Activated CD4-positive, alpha-beta T cell treated with anti-CD3 and anti-CD28 coated beads, Interleukin-2, amount 50 U/mL, for 1 hour (primary cell): ENCODE results near the gene ZNF189.
"Not testable (repeated sequence)": the region's sequence is repeated elsewhere in the genome, so short reads cannot be mapped to it uniquely, and the experiment has no call there.

Experiments
- DNase-seq: peaks from one replicate; pipeline ENCODE4 v3.0.0-alpha.2; 2020

Gene ZNF189

GRCh38 chr9:101381118-101381517 lies 17.5 kb upstream of the ZNF189 start:
- DNase-seq, result no peak

GRCh38 chr9:101381833-101382342 lies 16.8 kb upstream of the ZNF189 start:
- no peak for DNase-seq

GRCh38 chr9:101383361-101383760 lies 15.3 kb upstream of the ZNF189 start:
- no peak for DNase-seq

GRCh38 chr9:101384873-101385536 lies 13.6 kb upstream of the ZNF189 start, which contains the start of gene BAAT:
Gene BAAT (minus strand): TSS chr9:101385006. CDS start chr9:101371404, 13,602 bp downstream.
- not testable (repeated sequence) for DNase-seq

GRCh38 chr9:101387871-101388506 lies 10.7 kb upstream of the ZNF189 start:
- DNase-seq, result no peak

- no peak for DNase-seq
These were observed 10.1 kb upstream of the ZNF189 start for GRCh38 chr9:101388507-101388993.

- no peak for DNase-seq
These were observed 5.5 kb upstream of the ZNF189 start for GRCh38 chr9:101393135-101393534.

GRCh38 chr9:101394687-101395086 lies 4.0 kb upstream of the ZNF189 start:
- no peak for DNase-seq

- DNase-seq, result no peak
These were observed 944 bp upstream of the ZNF189 start for GRCh38 chr9:101397746-101398067.

- no peak for DNase-seq
These were observed 435 bp downstream of the ZNF189 start for GRCh38 chr9:101398930-101399642.

- DNase-seq, result no peak
These were observed 956 bp downstream of the ZNF189 start for GRCh38 chr9:101399643-101399970.

GRCh38 chr9:101400120-101400519 lies 1.5 kb downstream of the ZNF189 start:
- DNase-seq, result no peak

- no peak for DNase-seq
These were observed 5.0 kb downstream of the ZNF189 start for GRCh38 chr9:101403516-101404285.

GRCh38 chr9:101408374-101409078 lies 9.9 kb downstream of the ZNF189 start:
- no peak for DNase-seq

GRCh38 chr9:101409079-101409477 lies 10.4 kb downstream of the ZNF189 start:
- DNase-seq, result no peak

- DNase-seq, result no peak
These were observed 16.2 kb downstream of the ZNF189 start for GRCh38 chr9:101414839-101415238.

GRCh38 chr9:101415578-101415977 lies 16.9 kb downstream of the ZNF189 start:
- DNase-seq, result no peak

GRCh38 chr9:101417389-101417788 lies 18.7 kb downstream of the ZNF189 start:
- no peak for DNase-seq

- DNase-seq, result no peak
These were observed 19.3 kb downstream of the ZNF189 start for GRCh38 chr9:101417977-101418376.

GRCh38 chr9:101418518-101419430 lies 20.1 kb downstream of the ZNF189 start:
- no peak for DNase-seq

- DNase-seq, result no peak
These were observed 21.2 kb downstream of the ZNF189 start for GRCh38 chr9:101419863-101420262.
